Right ventricle myocardium inferior (tissue), 1 donor: ENCODE results near the gene TSPAN12. TPM values are rescaled to one million over a fixed set of nuclear protein-coding genes. Genes with fewer than 3 reads are reported as not detected.

ENCODE experiments used
- ATAC-seq: fragments of 200-7000 bp; cut with Tn5 transposase; one replicate; pipeline ENCODE4 v1.9.1; 2020; ENCODE audit warnings: mild to moderate bottlenecking, moderate library complexity
- DNase-seq: peaks from one replicate; pipeline ENCODE4 v3.0.0; 2021; ENCODE audit errors: missing footprints
- intact Hi-C: fragments of 100-400 bp; cut with DNase I; formaldehyde crosslinking; loops from one replicate; pipeline ENCODE4 v1.11.0; 2022
- total RNA-seq: library from RNA; stranded (reverse); fragmentation: NEBNext Ultra II Directional; extraction: Animal tissue kit (Norgen Biotek cat#: 25700); gene quantifications from one replicate; pipeline ENCODE4 v1.2.1, GENCODE V29; 2021
- donor health status: DM: no; HTN: yes; CAD: no; lungs with severe emphysema.

TSPAN12 gene
- total RNA-seq, 1 donor from 2014 or later: 61.4 TPM

GRCh38 chr7:120814253-120814939, 43.5 kb downstream of the TSPAN12 start:
- intact Hi-C loops: no loop called here
- DNase-seq (no peak), ATAC-seq (no peak)

- intact Hi-C loops: no loop called here
- ATAC-seq: no peak
- no peak for DNase-seq
Measured at GRCh38 chr7:120813546-120814252, 44.2 kb downstream of the TSPAN12 start.

- intact Hi-C loops: no loop called here
- ATAC-seq (no peak), DNase-seq (no peak)
Measured at GRCh38 chr7:120813089-120813488, 44.9 kb downstream of the TSPAN12 start.

- intact Hi-C loops: loop anchor here (10.0 kb wide), 1 partner anchor 296 kb away; no protein-coding TSS in a partner anchor
- ATAC-seq (no peak), DNase-seq (no peak)
Measured at GRCh38 chr7:120809260-120809659, 48.7 kb downstream of the TSPAN12 start.

- DNase-seq (no peak), ATAC-seq (no peak)
- intact Hi-C loops: loop anchor here (2.0 to 10.0 kb wide), 2 partner anchors 133 to 297 kb away; no protein-coding TSS in a partner anchor
Measured at GRCh38 chr7:120807390-120807789, 50.6 kb downstream of the TSPAN12 start.

GRCh38 chr7:120806669-120807068, 51.3 kb downstream of the TSPAN12 start:
- ATAC-seq: no peak
- intact Hi-C loops: loop anchor here (2.0 to 10.0 kb wide), 2 partner anchors 134 to 298 kb away; no protein-coding TSS in a partner anchor

GRCh38 chr7:120805636-120806388, 52.1 kb downstream of the TSPAN12 start:
- intact Hi-C loops: loop anchor here (2.0 to 10.0 kb wide), 2 partner anchors 135 to 299 kb away; no protein-coding TSS in a partner anchor
- no peak for ATAC-seq
- DNase-seq: no peak

More at GRCh38 chr7:120806669-120807068, 51.3 kb downstream of the TSPAN12 start:
- DNase-seq: no peak

GRCh38 chr7:120802751-120803150, 55.2 kb downstream of the TSPAN12 start:
- DNase-seq: no peak
- no peak for ATAC-seq
- intact Hi-C loops: loop anchor here (10.0 kb wide), 1 partner anchor 302 kb away; no protein-coding TSS in a partner anchor

GRCh38 chr7:120799813-120800475, 58.0 kb downstream of the TSPAN12 start:
- no peak for ATAC-seq
- intact Hi-C loops: loop anchor here (10.0 kb wide), 1 partner anchor 305 kb away; no protein-coding TSS in a partner anchor
- DNase-seq: no peak

- intact Hi-C loops: no loop called here
- ATAC-seq (no peak), DNase-seq (no peak)
Measured at GRCh38 chr7:120799147-120799546, 58.8 kb downstream of the TSPAN12 start.

GRCh38 chr7:120797026-120797645, 60.8 kb downstream of the TSPAN12 start:
- ATAC-seq (no peak), DNase-seq (no peak)
- intact Hi-C loops: no loop called here

GRCh38 chr7:120794106-120794729, 63.7 kb downstream of the TSPAN12 start:
- DNase-seq (no peak), ATAC-seq (no peak)
- intact Hi-C loops: loop anchor here (5.0 kb wide), 2 partner anchors 63 to 148 kb away; partner anchors contain the start of gene TSPAN12

- intact Hi-C loops: loop anchor here (5.0 kb wide), 2 partner anchors 64 to 149 kb away; partner anchors contain the start of gene TSPAN12
- ATAC-seq (no peak), DNase-seq (no peak)
Measured at GRCh38 chr7:120793213-120793936, 64.6 kb downstream of the TSPAN12 start.

- ATAC-seq (no peak), DNase-seq (no peak)
- intact Hi-C loops: loop anchor here (5.0 kb wide), 2 partner anchors 65 to 150 kb away; partner anchors contain the start of gene TSPAN12
Measured at GRCh38 chr7:120792861-120793130, 65.1 kb downstream of the TSPAN12 start.

GRCh38 chr7:120792091-120792860, 65.7 kb downstream of the TSPAN12 start:
- ATAC-seq: peak; percentile 78
- intact Hi-C loops: loop anchor here (5.0 kb wide), 2 partner anchors 65 to 150 kb away; partner anchors contain the start of gene TSPAN12
- DNase-seq: peak; percentile 78

GRCh38 chr7:120785095-120785494, 72.8 kb downstream of the TSPAN12 start:
- ATAC-seq: no peak
- intact Hi-C loops: no loop called here

More at GRCh38 chr7:120785095-120785494, 72.8 kb downstream of the TSPAN12 start:
- no peak for DNase-seq
